Duodenal mucosa (tissue), 2 donors: ENCODE results near the gene GIPR.

ENCODE experiments used
- H3K27ac ChIP-seq: one replicate; pipeline ENCODE4 v1.7.0; 2013; ENCODE audit warnings: low read depth, low read length
- H3K27me3 ChIP-seq, 2 donors: one replicate each; pipeline ENCODE4 v1.7.0; 2013; ENCODE audit warnings: low read length in 2 of 2, control low read depth in 1 of 2; ENCODE audit not compliant: insufficient read depth in 2 of 2, control insufficient read depth in 1 of 2
- H3K36me3 ChIP-seq, 2 donors: one replicate each; pipeline ENCODE4 v1.7.0; 2013; ENCODE audit warnings: low read length in 2 of 2, control low read depth in 1 of 2; ENCODE audit not compliant: insufficient read depth in 2 of 2, control insufficient read depth in 1 of 2
- H3K4me1 ChIP-seq, 2 donors: one replicate each; pipeline ENCODE4 v1.7.0; 2013; ENCODE audit warnings: low read length in 2 of 2, control low read depth in 1 of 2; ENCODE audit not compliant: insufficient read depth in 2 of 2, control insufficient read depth in 1 of 2
- H3K4me3 ChIP-seq, 2 donors: one replicate each; pipeline ENCODE4 v1.7.0; 2013; ENCODE audit warnings: low read length in 2 of 2, low read depth in 1 of 2
- H3K9ac ChIP-seq, 2 donors: one replicate each; pipeline ENCODE4 v1.7.0; 2013; ENCODE audit warnings: low read length in 2 of 2, low read depth in 1 of 2
- H3K9me3 ChIP-seq, 2 donors: one replicate each; pipeline ENCODE4 v1.7.0; 2013; ENCODE audit warnings: low read length in 2 of 2, control low read depth in 1 of 2; ENCODE audit not compliant: control insufficient read depth in 1 of 2

GIPR gene

DNA sequence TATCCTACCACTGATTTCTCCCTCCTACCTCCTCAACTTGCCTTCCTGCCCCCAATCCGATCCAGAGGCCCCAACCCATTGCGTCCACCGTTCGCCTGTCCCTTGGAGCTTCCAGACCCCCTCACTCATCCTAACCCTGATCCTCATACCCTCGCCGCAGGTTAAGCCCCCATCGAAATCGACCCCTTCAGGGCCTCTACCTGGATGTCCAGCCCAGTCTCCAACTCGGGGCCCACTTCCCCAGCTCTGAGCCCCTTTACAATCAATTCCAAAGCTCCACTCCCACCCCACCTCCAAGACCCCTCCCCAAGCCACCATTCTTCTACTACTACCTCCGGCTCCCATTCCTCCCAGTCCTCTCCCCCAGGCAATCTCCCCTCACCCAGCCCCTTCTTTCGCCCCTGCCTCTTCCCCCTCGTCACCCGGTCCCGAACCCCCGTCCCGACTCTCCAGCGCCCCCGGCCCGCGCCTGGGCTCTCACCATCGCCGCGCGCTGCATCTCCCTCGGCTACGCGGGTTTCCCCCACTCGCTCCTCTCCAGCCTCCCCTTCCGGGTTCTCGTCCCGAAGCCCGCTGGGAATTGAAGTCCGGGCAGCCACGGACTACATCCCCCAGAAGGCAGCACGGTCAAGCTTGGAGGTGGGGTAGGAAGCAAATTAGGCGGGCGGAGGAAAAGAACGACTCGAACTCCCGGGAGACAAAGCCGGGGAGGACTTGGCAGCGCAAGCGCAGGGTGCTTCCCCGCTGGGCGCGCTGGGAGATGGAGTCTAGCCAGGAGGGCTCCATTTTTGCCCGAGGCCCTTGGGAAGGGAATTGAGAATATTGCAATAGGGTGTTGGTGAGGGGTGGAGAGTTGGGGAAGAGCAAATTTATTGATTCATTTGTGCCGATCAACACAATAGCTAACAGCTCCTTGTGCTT is 62.6 kb downstream of the GIPR start, which contains the start of gene FBXO46:
Gene FBXO46, minus strand, starts transcription at position 529 of the 921 bp plus-strand sequence. CDS start 17,401 bp downstream, outside the sequence.
- no peaks in the 10 kb centered on the region for H3K27me3 ChIP-seq
- H3K4me1 ChIP-seq = peaks cover 4 to 9% of the 10 kb centered on the region in 2 donors
- no peaks in the 10 kb centered on the region for H3K36me3 ChIP-seq
- peak within 1 kb of the TSS; percentile 61 to 98 for H3K9ac ChIP-seq
- peak within 1 kb of the TSS; percentile 53 for H3K27ac ChIP-seq
- H3K4me3 ChIP-seq = peak within 1 kb of the TSS; percentile 90 to 95
- no peaks in the 10 kb centered on the region for H3K9me3 ChIP-seq
